Measurements from ENCODE around the gene DNHD1. TPM values are rescaled to one million over a fixed set of nuclear protein-coding genes. Genes with fewer than 3 reads are reported as not detected.

DNHD1 gene
- total and polyA plus RNA-seq, 2 donors = 3.4 to 21.6 TPM

DNA sequence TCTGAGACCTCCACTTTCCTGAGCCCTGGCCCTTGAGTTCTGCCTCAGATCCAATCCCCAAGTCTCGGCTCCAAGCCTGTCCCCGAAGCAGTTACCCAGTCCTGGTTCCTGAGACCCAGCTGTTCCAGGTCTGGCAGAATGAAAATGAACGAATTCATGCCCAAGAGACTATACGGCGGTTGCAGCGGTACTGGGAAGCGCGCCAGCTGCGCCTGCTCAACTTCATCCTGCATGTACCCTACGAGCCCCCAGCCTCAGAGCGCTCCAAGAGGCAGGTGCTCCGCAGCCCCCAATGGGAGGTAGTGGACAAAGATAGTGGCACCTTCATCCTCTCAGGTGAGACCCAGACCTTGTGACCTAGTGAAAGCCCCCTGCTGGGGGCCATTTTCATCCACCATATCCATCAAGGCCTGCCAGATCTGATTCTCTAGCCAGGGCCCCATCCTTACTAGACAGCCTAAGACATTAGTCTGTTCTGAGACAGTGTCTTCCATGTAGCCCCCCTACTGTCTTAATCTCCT, 42.7 kb downstream of the DNHD1 start:
- WGBS = 97% methylated on average over 12 of the region's 12 CpGs
- H3K4me3 ChIP-seq (ENCODE audit: low read length in 2 of 2) = no peak overlapping the region
- peaks cover 0 to 1% of the 10 kb centered on the region in 2 donors for H3K9me3 ChIP-seq (ENCODE audit: control insufficient read depth in 2 of 2, insufficient read depth in 1 of 2, low read length in 1 of 2)
- no peaks in the 10 kb centered on the region for H3K4me1 ChIP-seq (ENCODE audit: control insufficient read depth in 2 of 2, insufficient read depth in 2 of 2, low read length in 2 of 2)
- no peaks in the 10 kb centered on the region for H3K27me3 ChIP-seq (ENCODE audit: control insufficient read depth in 2 of 2, insufficient read depth in 1 of 2, low read length in 1 of 2)
- no peak for DNase-seq (ENCODE audit: low read depth in 6 of 9, low spot score in 9 of 9)
- no peak overlapping the region for H3K27ac ChIP-seq (ENCODE audit: low read depth in 1 of 2, low read length in 1 of 2)
- H3K36me3 ChIP-seq (ENCODE audit: control insufficient read depth in 2 of 2, insufficient read depth in 2 of 2, low read length in 1 of 2) = peaks cover 4 to 5% of the 10 kb centered on the region in 2 donors

DNA sequence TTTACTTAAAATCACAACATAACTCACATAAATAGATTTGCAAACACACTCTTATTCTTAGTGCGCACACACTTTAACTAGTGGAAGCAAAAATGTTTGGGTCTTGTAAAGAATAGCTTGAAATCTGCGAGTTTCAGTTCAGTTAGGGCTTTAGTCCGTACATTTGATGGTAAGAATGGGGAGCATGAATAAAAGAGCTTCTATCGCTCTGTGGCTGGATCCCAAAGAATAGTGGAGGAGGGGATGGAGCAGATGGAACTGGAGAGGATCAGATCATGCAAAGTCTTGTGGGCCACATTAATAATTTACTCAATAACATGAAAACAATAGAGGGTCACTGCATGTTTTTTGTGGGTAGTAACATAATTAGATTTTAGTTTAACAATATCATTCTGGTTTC, 44.3 kb downstream of the DNHD1 start:
- H3K36me3 ChIP-seq (ENCODE audit: control insufficient read depth in 2 of 2, insufficient read depth in 2 of 2, low read length in 1 of 2) = peaks cover 5 to 10% of the 10 kb centered on the region in 2 donors
- H3K4me3 ChIP-seq (ENCODE audit: low read length in 2 of 2) = no peak overlapping the region
- H3K4me1 ChIP-seq (ENCODE audit: control insufficient read depth in 2 of 2, insufficient read depth in 2 of 2, low read length in 2 of 2) = no peaks in the 10 kb centered on the region
- DNase-seq (ENCODE audit: low read depth in 6 of 9, low spot score in 9 of 9) = no peak
- H3K9me3 ChIP-seq (ENCODE audit: control insufficient read depth in 2 of 2, insufficient read depth in 1 of 2, low read length in 1 of 2) = peaks cover 0 to 1% of the 10 kb centered on the region in 2 donors
- H3K27me3 ChIP-seq (ENCODE audit: control insufficient read depth in 2 of 2, insufficient read depth in 1 of 2, low read length in 1 of 2) = no peaks in the 10 kb centered on the region
- no peak overlapping the region for H3K27ac ChIP-seq (ENCODE audit: low read depth in 1 of 2, low read length in 1 of 2)
- WGBS = 74% methylated on average over 4 of the region's 4 CpGs

DNA sequence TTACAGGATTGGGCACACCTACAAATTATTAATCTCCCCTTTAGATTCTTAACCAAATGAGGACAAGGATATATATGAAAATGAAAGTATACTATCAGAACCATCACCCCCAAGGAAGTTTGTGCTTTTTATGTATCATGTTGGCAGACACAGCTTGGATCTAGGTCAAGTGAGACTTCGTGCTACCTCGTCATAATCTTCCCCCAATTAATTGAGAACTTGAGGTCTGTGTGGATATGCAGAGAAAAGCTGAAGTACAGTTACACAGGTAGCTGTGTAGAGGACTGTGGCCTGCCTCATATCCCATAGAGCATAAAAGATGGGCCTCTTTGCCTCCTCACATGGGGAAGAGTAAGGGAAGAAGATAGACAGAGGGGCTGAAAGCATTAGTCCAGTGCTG, 45.6 kb downstream of the DNHD1 start:
- H3K9me3 ChIP-seq (ENCODE audit: control insufficient read depth in 2 of 2, insufficient read depth in 1 of 2, low read length in 1 of 2) = peaks cover 0 to 1% of the 10 kb centered on the region in 2 donors
- H3K27ac ChIP-seq (ENCODE audit: low read depth in 1 of 2, low read length in 1 of 2) = no peak overlapping the region
- no peak overlapping the region for H3K4me3 ChIP-seq (ENCODE audit: low read length in 2 of 2)
- WGBS = 95% methylated on average over 2 of the region's 2 CpGs
- no peak for DNase-seq (ENCODE audit: low read depth in 6 of 9, low spot score in 9 of 9)
- no peaks in the 10 kb centered on the region for H3K27me3 ChIP-seq (ENCODE audit: control insufficient read depth in 2 of 2, insufficient read depth in 1 of 2, low read length in 1 of 2)
- no peaks in the 10 kb centered on the region for H3K4me1 ChIP-seq (ENCODE audit: control insufficient read depth in 2 of 2, insufficient read depth in 2 of 2, low read length in 2 of 2)
- H3K36me3 ChIP-seq (ENCODE audit: control insufficient read depth in 2 of 2, insufficient read depth in 2 of 2, low read length in 1 of 2) = peaks cover 5 to 15% of the 10 kb centered on the region in 2 donors

DNA sequence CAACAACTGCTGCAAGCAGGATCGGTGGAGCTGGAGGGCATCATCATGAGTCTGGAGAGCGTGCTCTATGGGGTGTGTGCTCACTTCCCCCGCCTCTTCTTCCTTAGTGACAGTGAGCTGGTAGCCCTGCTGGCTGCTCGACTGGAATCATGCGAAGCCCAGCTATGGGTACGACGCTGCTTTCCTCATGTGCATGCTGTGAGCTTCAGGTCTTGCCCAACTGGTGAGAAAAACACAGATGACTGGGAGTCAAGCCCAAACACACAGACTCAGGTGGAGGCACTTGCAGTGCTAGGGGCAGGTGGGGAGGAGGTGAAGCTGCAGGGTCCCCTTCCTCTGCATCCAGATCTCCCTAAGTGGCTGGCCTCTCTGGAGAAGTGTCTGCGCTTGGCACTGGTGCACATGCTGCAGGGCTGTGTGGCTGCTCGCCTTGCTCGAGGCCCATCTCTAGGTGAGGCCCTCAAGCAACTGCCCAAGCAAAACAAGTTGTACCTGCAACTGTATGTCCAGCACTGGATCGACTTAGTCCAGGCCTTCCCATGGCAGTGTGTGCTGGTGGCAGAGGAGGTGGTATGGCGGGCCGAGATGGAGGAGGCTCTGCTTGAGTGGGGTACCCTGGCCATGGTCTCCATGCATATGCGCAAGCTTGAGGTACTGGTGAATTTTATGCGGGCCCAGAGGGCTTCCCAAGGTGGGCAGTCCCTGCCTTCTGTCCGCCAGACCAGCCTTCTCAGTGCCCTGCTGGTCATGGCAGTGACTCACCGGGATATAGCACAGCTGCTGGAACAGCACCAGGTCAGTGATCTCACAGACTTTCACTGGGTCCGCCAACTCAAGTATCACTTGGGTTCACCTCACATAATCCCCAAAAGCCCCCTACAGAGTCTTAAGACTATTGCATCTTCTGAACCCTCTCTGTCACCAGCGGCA, 48.1 kb downstream of the DNHD1 start:
- H3K27ac ChIP-seq (ENCODE audit: low read depth in 1 of 2, low read length in 1 of 2) = no peak overlapping the region
- H3K36me3 ChIP-seq (ENCODE audit: control insufficient read depth in 2 of 2, insufficient read depth in 2 of 2, low read length in 1 of 2) = peaks cover 5 to 15% of the 10 kb centered on the region in 2 donors
- H3K9me3 ChIP-seq (ENCODE audit: control insufficient read depth in 2 of 2, insufficient read depth in 1 of 2, low read length in 1 of 2) = no peaks in the 10 kb centered on the region
- H3K27me3 ChIP-seq (ENCODE audit: control insufficient read depth in 2 of 2, insufficient read depth in 1 of 2, low read length in 1 of 2) = no peaks in the 10 kb centered on the region
- 98% methylated on average over 19 of the region's 19 CpGs for WGBS
- no peaks in the 10 kb centered on the region for H3K4me1 ChIP-seq (ENCODE audit: control insufficient read depth in 2 of 2, insufficient read depth in 2 of 2, low read length in 2 of 2)
- DNase-seq (ENCODE audit: low read depth in 6 of 9, low spot score in 9 of 9) = no peak
- no peak overlapping the region for H3K4me3 ChIP-seq (ENCODE audit: low read length in 2 of 2)

DNA sequence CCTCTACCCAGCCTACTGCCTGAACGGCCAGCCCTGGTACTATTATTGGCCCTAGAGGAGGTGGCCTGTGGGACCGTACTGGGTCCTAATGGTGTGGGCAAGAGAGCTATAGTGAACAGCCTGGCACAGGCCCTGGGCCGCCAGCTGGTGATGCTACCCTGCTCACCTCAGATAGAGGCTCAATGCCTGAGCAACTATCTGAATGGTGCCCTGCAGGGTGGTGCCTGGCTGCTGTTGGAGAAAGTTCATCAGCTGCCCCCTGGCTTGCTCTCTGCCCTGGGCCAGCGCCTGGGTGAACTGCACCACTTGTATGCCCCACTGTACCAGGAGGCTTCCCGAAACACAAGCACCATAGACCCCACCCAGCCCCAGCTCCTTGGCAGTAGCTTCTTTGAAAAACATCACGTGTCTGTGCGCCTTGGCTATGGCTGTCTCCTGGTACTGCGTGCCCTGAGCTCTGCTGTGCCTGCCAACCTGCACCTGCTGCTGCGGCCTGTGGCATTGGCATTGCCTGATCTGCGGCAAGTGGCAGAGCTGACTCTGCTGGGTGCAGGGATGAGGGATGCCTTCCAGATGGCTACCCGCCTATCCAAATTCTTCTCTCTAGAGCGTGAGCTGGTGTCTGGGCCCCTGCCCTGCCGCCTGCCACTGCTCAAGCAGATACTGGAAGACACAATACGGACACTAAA, 49.0 kb downstream of the DNHD1 start:
- no peaks in the 10 kb centered on the region for H3K4me1 ChIP-seq (ENCODE audit: control insufficient read depth in 2 of 2, insufficient read depth in 2 of 2, low read length in 2 of 2)
- H3K27me3 ChIP-seq (ENCODE audit: control insufficient read depth in 2 of 2, insufficient read depth in 1 of 2, low read length in 1 of 2) = no peaks in the 10 kb centered on the region
- no peaks in the 10 kb centered on the region for H3K9me3 ChIP-seq (ENCODE audit: control insufficient read depth in 2 of 2, insufficient read depth in 1 of 2, low read length in 1 of 2)
- WGBS = 98% methylated on average over 14 of the region's 14 CpGs
- no peak for DNase-seq (ENCODE audit: low read depth in 6 of 9, low spot score in 9 of 9)
- H3K36me3 ChIP-seq (ENCODE audit: control insufficient read depth in 2 of 2, insufficient read depth in 2 of 2, low read length in 1 of 2) = peaks cover 5 to 15% of the 10 kb centered on the region in 2 donors
- no peak overlapping the region for H3K27ac ChIP-seq (ENCODE audit: low read depth in 1 of 2, low read length in 1 of 2)
- H3K4me3 ChIP-seq (ENCODE audit: low read length in 2 of 2) = no peak overlapping the region

DNA sequence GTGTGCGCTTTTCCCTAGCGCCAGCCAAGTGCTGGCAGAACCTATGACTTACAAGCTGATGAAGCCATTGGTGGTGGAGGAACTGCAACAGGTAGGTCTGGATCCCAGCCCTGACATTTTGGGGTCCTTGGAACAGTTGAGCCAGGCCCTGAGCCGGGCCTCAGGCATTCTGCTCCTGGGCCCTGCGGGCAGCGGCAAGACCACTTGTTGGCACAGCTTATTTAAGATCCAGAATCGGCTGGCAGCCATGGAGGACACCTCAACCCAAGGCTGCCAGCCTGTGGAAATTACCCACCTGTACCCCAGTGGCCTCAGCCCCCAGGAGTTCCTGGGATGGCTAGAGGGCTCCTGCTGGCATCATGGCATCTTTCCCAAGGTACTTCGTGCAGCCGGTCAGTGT, 49.7 kb downstream of the DNHD1 start:
- no peaks in the 10 kb centered on the region for H3K4me1 ChIP-seq (ENCODE audit: control insufficient read depth in 2 of 2, insufficient read depth in 2 of 2, low read length in 2 of 2)
- no peak overlapping the region for H3K4me3 ChIP-seq (ENCODE audit: low read length in 2 of 2)
- H3K36me3 ChIP-seq (ENCODE audit: control insufficient read depth in 2 of 2, insufficient read depth in 2 of 2, low read length in 1 of 2) = peaks cover 5 to 15% of the 10 kb centered on the region in 2 donors
- no peak for DNase-seq (ENCODE audit: low read depth in 6 of 9, low spot score in 9 of 9)
- WGBS = over 99% methylated on average over 8 of the region's 8 CpGs
- H3K9me3 ChIP-seq (ENCODE audit: control insufficient read depth in 2 of 2, insufficient read depth in 1 of 2, low read length in 1 of 2) = no peaks in the 10 kb centered on the region
- no peak overlapping the region for H3K27ac ChIP-seq (ENCODE audit: low read depth in 1 of 2, low read length in 1 of 2)
- H3K27me3 ChIP-seq (ENCODE audit: control insufficient read depth in 2 of 2, insufficient read depth in 1 of 2, low read length in 1 of 2) = no peaks in the 10 kb centered on the region

DNA sequence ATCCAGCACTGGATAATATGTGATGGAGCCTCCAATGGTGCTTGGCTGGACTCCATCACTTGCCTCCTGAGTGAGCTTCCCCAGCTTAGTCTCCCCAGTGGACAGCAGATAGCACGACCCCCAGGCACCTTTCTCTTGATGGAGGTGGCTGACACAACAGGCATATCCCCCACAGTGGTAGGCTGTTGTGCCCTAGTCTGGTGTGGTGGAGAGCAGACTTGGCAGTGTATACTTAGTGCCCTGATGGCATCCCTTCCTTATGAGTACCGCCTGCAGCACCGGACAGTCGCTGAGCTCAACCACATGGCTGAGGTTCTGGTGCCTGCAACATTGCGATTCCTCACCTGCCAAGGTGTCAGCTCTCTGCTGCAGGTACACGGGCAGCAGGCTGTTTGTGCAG, 50.1 kb downstream of the DNHD1 start:
- Histone ChIP-seq H3K27me3 (ENCODE audit: control insufficient read depth in 2 of 2, insufficient read depth in 1 of 2, low read length in 1 of 2) (no peaks in the 10 kb centered on the region), H3K27ac (ENCODE audit: low read depth in 1 of 2, low read length in 1 of 2) (no peak overlapping the region), H3K4me1 (ENCODE audit: control insufficient read depth in 2 of 2, insufficient read depth in 2 of 2, low read length in 2 of 2) (no peaks in the 10 kb centered on the region), H3K4me3 (ENCODE audit: low read length in 2 of 2) (no peak overlapping the region), H3K9me3 (ENCODE audit: control insufficient read depth in 2 of 2, insufficient read depth in 1 of 2, low read length in 1 of 2) (no peaks in the 10 kb centered on the region), H3K36me3 (ENCODE audit: control insufficient read depth in 2 of 2, insufficient read depth in 2 of 2, low read length in 1 of 2) (peaks cover 5 to 15% of the 10 kb centered on the region in 2 donors)
- WGBS = 97% methylated on average over 6 of the region's 6 CpGs
- no peak for DNase-seq (ENCODE audit: low read depth in 6 of 9, low spot score in 9 of 9)

DNA sequence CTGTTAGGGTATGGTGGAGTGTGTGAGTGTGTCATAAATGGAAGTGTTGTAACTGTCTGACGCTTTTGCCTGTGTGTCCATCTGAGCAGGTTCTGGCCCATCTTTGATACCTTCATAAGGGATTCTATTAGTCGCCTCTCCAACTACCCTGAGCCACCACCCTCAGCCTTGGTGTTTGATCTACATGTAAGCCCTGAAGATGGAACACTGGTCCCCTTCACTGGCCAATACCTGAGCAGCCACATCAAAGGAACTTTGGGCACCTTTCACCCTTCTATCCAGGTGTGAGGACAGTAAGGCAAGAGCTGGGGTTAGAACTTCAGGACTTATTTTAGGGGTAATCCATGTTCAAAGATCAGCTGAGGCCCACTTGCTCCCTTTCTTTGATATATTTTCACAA, 51.0 kb downstream of the DNHD1 start:
- H3K4me3 ChIP-seq (ENCODE audit: low read length in 2 of 2) = no peak overlapping the region
- DNase-seq (ENCODE audit: low read depth in 6 of 9, low spot score in 9 of 9) = no peak
- H3K27ac ChIP-seq (ENCODE audit: low read depth in 1 of 2, low read length in 1 of 2) = no peak overlapping the region
- H3K36me3 ChIP-seq (ENCODE audit: control insufficient read depth in 2 of 2, insufficient read depth in 2 of 2, low read length in 1 of 2) = peaks cover 5 to 15% of the 10 kb centered on the region in 2 donors
- WGBS = 97% methylated on average over 2 of the region's 2 CpGs
- H3K4me1 ChIP-seq (ENCODE audit: control insufficient read depth in 2 of 2, insufficient read depth in 2 of 2, low read length in 2 of 2) = no peaks in the 10 kb centered on the region
- H3K9me3 ChIP-seq (ENCODE audit: control insufficient read depth in 2 of 2, insufficient read depth in 1 of 2, low read length in 1 of 2) = no peaks in the 10 kb centered on the region
- no peaks in the 10 kb centered on the region for H3K27me3 ChIP-seq (ENCODE audit: control insufficient read depth in 2 of 2, insufficient read depth in 1 of 2, low read length in 1 of 2)

DNA sequence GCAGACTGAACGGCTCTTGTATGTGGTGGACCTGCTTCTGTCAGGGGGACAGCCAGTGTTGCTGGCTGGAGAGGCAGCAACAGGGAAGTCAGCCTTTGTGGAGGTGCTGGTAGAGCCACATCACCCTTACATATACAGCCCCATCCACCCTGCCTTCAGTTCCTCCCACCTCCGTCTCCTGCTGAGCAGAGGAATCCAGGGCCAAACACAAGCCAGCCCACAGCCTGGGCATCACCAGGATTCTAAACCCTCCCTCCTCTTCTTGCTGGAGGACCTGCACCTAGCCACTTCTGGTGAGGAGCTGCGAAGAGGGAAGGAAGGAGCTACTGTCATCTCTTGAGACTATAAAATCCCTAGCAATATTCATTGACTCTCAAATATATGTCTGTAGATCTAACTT, 51.6 kb downstream of the DNHD1 start:
- Histone ChIP-seq H3K4me3 (ENCODE audit: low read length in 2 of 2) (no peak overlapping the region), H3K27me3 (ENCODE audit: control insufficient read depth in 2 of 2, insufficient read depth in 1 of 2, low read length in 1 of 2) (no peaks in the 10 kb centered on the region), H3K9me3 (ENCODE audit: control insufficient read depth in 2 of 2, insufficient read depth in 1 of 2, low read length in 1 of 2) (no peaks in the 10 kb centered on the region), H3K27ac (ENCODE audit: low read depth in 1 of 2, low read length in 1 of 2) (no peak overlapping the region), H3K4me1 (ENCODE audit: control insufficient read depth in 2 of 2, insufficient read depth in 2 of 2, low read length in 2 of 2) (no peaks in the 10 kb centered on the region), H3K36me3 (ENCODE audit: control insufficient read depth in 2 of 2, insufficient read depth in 2 of 2, low read length in 1 of 2) (peaks cover 5 to 15% of the 10 kb centered on the region in 2 donors)
- 88% methylated on average over 3 of the region's 3 CpGs for WGBS
- no peak for DNase-seq (ENCODE audit: low read depth in 6 of 9, low spot score in 9 of 9)

Measured in thymus (tissue), 11 donors.